NCI-H2196 (cell line): ENCODE results near the gene F11R.
"Not testable (repeated sequence)": the region's sequence is repeated elsewhere in the genome, so short reads cannot be mapped to it uniquely, and the experiment has no call there.

Experiments
- DNase-seq: peaks from one replicate; lab custom pipeline; 2025; ENCODE audit not compliant: unreplicated experiment; lab: John Stamatoyannopoulos, UW

F11R gene

GRCh38 chr1:161044908-161045735 lies 24.2 kb upstream of the F11R start:
- DNase-seq = peak; percentile 16

DNA sequence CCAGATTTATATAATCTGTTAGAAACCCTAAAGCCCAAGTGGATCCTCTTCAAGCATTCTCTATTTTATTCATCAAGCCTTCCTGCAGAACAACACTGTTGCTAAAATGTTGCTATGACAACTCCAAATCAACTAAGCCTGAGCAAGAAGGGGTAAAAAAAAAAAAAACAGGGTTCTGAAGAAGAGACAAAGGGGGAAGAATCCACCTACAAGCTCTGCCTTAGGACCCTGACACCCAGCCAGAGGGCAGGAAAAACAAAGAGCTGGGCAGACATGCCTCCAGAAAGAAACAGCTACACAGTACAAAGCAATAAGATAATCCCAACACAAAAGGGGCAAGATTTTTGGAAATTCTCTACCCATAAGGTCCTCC lies 23.6 kb upstream of the F11R start:
- DNase-seq = no peak

- no peak for DNase-seq
Measured at GRCh38 chr1:161039546-161039945, 18.6 kb upstream of the F11R start.

DNA sequence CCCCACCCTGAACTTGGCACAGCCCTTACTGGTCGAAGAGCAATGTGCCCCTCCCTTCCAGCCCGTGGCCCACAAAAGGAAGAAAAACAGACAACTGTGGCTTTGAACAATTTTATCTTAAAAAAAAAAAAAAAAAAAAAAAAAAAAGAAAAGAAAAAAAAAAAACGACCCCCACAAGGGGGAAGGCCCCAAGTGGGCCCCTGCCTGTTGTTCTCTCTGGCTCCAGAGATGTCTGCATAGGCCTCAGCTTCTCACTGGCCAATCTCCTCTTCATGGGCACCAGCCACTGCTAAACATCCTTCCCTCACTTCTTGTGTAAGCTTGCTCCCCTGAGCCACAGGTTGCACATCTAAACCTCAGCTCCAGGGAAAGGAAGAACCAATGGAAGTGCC lies 18.2 kb upstream of the F11R start:
- no peak for DNase-seq

GRCh38 chr1:161038523-161039153 lies 17.7 kb upstream of the F11R start, which contains the start of gene TSTD1:
TSTD1 (minus strand) TSS chr1:161038964; CDS start chr1:161038889, 75 bp downstream.
- peak; percentile 85 for DNase-seq

GRCh38 chr1:161037661-161038522 lies 16.9 kb upstream of the F11R start:
- peak; percentile 13 for DNase-seq

- no peak for DNase-seq
Measured at GRCh38 chr1:161033751-161034150, 12.8 kb upstream of the F11R start.

DNA sequence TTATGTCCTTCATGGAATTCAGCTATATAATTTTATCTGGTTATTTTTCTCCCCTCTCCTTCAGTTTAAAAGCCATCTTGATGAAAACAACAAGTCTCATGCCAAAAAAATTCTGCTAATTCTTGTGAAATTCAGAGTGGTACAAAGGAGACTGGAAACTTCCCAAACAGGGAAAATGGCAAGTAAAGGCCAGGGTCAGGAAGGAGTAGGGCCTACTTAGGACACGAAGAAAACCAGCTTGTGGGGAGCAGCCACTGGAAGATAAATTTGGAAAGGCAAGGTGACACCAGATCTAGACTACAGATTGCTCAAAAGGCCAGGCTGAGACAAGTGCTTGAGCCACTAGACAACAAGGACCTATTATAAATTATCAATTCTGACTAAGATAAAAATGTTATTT lies 11.5 kb upstream of the F11R start:
- DNase-seq = no peak

DNA sequence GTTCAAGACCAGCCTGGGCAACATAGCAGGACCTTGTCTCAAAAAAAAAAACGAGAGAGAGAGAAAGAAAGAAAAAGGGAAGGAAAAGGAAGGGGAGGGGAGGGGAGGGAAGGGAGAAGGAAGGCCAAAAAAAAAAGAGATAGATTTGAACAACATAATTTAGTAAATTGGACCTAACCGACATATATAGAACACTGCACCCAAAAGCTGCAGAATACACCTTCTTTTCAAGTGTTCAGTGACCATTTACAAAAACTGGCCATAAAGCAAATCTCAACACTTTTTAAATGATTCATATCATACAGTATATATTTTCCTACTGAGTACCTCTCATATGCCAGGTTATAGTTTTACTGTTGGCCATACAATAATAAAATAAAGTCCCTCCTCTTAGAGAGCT lies 10.9 kb upstream of the F11R start:
- DNase-seq = no peak

- DNase-seq = not testable (repeated sequence)
Measured at GRCh38 chr1:161029466-161029865, 8.5 kb upstream of the F11R start.

DNA sequence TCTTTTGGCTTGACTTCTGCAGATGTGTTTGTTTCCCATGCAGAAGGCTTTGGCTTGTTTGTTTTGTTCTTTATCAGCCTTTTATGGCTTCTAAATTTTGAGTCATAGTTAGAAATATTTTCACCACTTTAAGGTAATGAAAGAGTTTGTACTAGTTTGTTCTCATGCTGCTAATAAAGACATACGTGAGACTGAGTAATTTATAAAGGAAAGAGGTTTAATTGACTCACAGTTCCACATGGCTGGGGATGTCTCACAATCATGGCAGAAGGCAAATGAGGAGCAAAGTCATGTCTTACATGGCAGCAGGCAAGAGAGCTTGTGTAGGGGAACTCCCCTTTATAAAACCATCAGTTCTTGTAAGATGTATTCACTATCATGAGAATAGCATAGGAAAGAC lies 6.0 kb upstream of the F11R start:
- DNase-seq = not testable (repeated sequence)

DNA sequence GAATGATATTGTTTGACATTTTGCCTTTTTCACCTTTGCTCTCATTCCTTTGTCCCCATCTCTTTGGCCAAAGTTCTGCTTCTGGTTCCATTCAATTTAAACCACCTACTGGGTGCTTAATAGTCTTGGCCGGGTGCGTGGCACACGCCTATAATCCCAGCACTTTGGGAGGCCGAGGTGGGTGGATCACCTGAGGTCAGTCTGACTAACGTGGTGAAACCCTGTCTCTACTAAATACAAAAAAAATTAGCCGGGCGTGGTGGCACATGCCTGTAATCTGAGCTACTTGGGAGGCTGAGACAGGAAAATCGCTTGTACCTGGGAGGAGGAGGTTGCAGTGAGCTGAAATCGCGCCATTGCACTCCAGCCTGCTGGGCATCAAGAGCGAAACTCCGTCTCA lies 1.5 kb upstream of the F11R start:
- not testable (repeated sequence) for DNase-seq

DNA sequence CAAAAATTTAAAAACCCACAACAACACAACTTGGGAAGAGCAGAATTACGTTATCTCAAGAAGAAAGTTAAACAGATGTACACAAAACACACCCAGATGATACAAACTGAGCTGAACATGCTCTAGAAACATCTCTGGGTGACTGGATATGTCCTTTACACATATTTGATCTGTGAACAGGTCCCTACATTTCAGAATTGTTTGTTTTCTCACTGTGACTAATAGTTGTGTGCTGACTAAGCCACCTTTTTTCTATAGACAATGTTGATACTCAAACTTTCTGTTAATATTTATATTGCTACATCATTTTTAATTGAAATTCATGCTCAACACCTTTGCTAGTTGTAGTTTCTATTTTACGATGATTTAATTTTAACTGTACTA lies 1.0 kb upstream of the F11R start:
- DNase-seq = no peak

- peak; percentile 96 for DNase-seq
Measured at GRCh38 chr1:161021165-161021969, 415 bp upstream of the F11R start.

DNA sequence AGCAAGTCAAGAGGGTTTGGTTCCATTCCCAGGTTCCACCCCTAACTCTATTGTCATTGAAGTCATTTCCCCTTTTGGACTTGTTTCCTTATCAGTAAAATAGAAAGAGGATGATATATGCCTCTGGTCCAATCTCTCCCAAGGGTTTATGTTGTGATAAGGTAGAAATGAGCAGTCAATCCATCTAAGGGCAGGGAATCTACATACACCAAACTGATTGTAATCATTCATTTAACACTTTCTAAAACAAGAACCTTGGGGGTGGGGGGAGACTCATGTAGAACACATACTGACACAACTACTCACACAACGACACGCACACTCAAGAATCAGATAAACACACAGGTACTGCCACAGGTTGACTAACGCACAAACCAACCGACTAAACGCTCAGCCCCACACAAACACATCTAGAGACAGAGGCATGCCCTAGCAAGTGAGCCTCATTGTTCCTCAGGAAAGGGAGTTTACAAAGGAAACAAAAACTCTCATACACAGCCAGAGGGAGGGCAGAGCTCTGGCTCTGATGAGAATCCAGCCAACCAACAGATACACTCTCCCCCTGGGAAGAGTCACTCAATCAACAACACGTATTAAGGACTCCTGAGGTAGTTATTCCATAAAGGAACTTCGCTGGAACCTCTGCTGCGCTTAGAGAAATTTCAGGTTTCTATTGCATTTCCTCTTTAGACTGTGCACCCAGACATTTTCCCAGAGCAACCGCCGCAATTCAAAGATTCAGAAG lies 1.0 kb downstream of the F11R start:
- peak; percentile 28 for DNase-seq

GRCh38 chr1:161019111-161019660 lies 1.8 kb downstream of the F11R start:
- DNase-seq = not testable (repeated sequence)

- DNase-seq = no peak
Measured at GRCh38 chr1:161018631-161018930, 2.4 kb downstream of the F11R start.

DNA sequence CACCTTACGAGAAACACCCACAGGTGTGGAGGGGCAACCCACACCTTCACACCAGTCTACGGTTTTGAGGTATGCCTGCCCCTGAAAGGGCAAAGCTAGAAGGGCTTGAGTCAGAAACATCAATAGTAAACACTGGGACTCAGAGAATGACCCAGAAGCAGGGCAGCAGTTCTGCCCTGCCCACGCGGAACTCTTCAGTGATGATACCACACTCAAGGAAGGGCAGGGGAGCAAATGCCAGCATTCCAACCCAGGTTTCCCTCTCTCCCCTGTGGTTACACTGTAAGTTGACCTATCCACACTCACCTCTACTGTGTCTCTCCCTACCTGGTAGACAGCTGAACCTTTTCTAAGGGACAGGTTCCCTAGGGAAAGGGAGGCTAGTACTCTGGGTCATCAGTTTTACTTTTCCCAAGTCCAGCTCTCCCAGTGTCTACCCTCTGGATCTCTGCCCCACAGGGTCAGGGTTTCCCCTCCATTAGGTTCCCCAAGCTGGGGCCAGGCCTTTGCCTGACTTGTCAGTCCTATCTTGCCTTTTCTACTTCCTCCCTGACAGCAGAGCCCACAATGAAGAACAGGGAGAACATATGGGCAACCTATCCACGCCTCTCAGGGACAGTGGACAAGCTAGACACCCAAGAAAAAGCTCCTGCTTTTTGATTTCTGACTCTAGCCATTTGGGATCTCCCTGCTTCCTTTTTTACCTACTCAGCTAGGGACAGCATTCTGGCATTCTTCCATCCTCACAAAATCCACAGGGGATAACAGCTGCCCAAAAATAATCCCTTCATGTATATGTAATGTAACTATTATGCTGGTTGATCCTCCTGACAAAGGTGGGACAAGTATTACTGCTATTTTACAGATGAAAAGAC lies 3.0 kb downstream of the F11R start:
- no peak for DNase-seq

GRCh38 chr1:161017181-161017580 lies 3.8 kb downstream of the F11R start:
- DNase-seq = not testable (repeated sequence)
